IgD-negative memory B cell (primary cell): ENCODE data around the gene SRSF6. TPM values are rescaled to one million over a fixed set of nuclear protein-coding genes. Genes with fewer than 3 reads are reported as not detected.
"Not testable (repeated sequence)": the region's sequence is repeated elsewhere in the genome, so short reads cannot be mapped to it uniquely, and the experiment has no call there.

ENCODE experiments used
- H3K27ac Mint-ChIP-seq, 3 donors: one replicate each; pipeline ENCODE4 v1.8.0; 2020 to 2022; ENCODE audit warnings: mild to moderate bottlenecking in 3 of 3, mixed read lengths in 3 of 3, moderate library complexity in 1 of 3
- H3K27me3 Mint-ChIP-seq: one replicate; pipeline ENCODE4 v1.8.0; 2021; ENCODE audit warnings: mixed read lengths
- H3K36me3 Mint-ChIP-seq: one replicate; pipeline ENCODE4 v1.8.0; 2020; ENCODE audit warnings: mild to moderate bottlenecking, mixed read lengths
- H3K4me1 Mint-ChIP-seq, 3 donors: one replicate each; pipeline ENCODE4 v1.8.0; 2020 to 2022; ENCODE audit warnings: mixed read lengths in 3 of 3, mild to moderate bottlenecking in 1 of 3
- H3K4me3 Mint-ChIP-seq, 4 donors: one replicate each; pipeline ENCODE4 v1.8.0; 2020 to 2022; ENCODE audit warnings: mild to moderate bottlenecking in 4 of 4, mixed read lengths in 4 of 4, moderate library complexity in 3 of 4
- H3K9me3 Mint-ChIP-seq, 3 donors: one replicate each; pipeline ENCODE4 v1.8.0; 2020 to 2021; ENCODE audit warnings: mixed read lengths in 3 of 3, mild to moderate bottlenecking in 1 of 3
- polyA plus RNA-seq: library from polyadenylated mRNA; unstranded; fragments of 300-500 nt; fragmentation: Illumina TruSeq; gene quantifications from one replicate; pipeline ENCODE4 v1.2.3, GENCODE V29; 2021

SRSF6 gene
- polyA plus RNA-seq, 1 donor from 2014 or later = 58.1 TPM

DNA sequence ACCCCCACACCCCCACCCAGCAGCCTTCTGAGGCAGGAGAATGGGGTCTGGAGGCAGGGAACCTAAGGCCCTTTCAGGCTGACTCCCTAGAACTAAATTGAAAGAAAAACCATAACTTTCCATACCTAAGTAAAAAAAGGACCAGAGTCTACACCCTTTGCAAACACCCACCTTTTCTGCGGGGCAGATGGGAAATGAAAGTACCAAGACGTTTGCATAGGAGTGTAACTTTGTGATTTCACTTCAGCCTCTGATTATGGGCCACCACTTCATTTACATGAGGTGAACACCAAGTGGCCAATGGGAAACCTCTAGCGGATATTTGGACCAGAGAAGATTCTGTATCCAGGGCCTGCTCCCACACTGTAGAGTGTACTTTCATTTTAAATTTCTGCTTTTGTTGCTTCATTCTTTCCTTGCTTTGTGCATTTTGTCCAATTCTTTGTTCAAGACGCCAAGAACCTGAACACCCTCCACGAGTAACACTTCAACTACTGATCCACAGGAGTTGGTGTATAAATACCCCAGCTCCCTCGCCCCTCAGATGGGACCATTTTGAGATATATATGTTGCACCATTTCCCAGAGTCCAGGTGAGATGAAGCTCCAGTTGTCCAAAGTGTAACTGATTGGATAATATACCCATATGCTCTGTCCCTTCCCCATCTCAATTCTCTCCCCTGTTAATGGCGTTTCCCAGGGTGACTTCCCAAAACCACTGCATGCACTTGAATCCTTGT lies 18.9 kb upstream of the SRSF6 start:
- Mint-ChIP-seq H3K4me1 (peaks cover 10 to 18% (median 13%) of the 10 kb centered on the region in 3 donors), H3K36me3 (no peaks in the 10 kb centered on the region), H3K27me3 (peaks cover 10% of the 10 kb centered on the region), H3K27ac (no peak overlapping the region), H3K4me3 (peak overlapping the region in 2 of 4 donors; percentile 61 to 70), H3K9me3 (no peaks in the 10 kb centered on the region)

DNA sequence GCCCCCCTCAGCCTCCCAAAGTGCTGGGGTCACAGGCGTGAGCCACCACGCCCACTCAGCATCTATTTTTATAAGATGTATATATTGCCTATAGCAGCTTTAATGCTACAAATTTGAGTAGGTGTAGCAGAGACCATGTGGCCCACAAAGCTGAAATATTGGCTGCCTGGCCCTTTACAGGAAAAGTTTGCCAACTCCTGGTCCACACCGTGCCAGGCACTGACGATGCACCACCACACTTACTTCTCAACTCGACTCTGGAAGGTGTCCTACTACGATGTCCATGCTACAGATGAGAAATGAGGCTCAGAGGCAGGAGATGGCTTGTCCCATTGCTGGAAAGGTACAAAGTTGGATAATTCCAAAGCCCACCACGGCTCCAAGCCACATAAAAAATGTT lies 17.2 kb upstream of the SRSF6 start:
- H3K27me3 Mint-ChIP-seq = peaks cover 16% of the 10 kb centered on the region
- H3K4me3 Mint-ChIP-seq = no peak overlapping the region
- H3K36me3 Mint-ChIP-seq = no peaks in the 10 kb centered on the region
- H3K4me1 Mint-ChIP-seq = peaks cover 7 to 15% (median 13%) of the 10 kb centered on the region in 3 donors
- no peaks in the 10 kb centered on the region for H3K9me3 Mint-ChIP-seq
- no peak overlapping the region for H3K27ac Mint-ChIP-seq

DNA sequence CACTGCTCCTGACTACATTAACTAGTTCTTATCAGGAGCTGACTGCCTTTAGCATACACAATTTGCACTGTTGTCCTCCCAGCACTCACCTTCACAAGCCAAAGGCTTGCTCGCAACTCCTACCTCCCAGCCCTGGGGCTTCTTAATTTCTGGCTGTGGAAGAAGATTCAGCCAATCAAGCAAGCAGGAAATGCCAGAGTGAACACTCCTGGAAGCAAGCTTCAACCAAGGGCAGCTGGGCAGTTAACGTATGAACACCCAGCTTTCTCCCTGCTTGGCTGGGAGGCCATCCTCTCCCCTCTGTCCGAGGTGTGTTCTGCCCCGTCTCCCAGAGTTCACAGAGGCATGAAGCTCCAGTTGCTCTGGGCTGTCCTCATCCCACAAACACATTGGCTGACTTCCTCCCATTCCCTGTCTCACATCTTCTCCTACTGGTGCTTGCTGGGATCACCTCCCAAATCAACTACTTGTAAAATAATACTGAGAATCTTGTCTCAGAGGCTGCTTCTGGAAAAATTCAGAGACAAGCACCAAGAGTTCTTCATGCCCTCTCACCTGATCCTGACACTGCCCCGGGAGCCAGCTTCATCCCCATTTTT lies 15.3 kb upstream of the SRSF6 start:
- no peaks in the 10 kb centered on the region for H3K36me3 Mint-ChIP-seq
- peaks cover 7 to 15% (median 13%) of the 10 kb centered on the region in 3 donors for H3K4me1 Mint-ChIP-seq
- H3K4me3 Mint-ChIP-seq = no peak overlapping the region

DNA sequence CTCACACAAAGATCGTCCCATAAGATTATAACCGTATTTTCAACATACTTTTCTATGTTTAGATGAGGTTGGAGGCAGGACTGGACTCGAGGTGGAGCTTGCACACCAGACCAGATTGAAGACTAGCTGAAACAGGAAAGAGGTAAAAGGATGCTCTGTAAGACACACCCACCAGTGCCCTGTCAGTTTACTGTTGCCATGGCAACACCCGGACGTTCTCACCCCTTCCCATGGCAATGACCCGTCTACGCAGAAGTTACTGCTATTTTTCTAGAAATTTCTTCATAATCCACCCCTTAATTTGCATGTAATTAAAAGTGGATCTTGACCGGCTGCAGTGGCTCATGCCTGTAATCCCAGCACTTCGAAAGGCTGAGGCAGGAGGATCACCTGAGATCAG lies 13.6 kb upstream of the SRSF6 start:
- no peak overlapping the region for H3K27ac Mint-ChIP-seq
- peaks cover 5 to 8% (median 7%) of the 10 kb centered on the region in 3 donors for H3K4me1 Mint-ChIP-seq
- H3K4me3 Mint-ChIP-seq = no peak overlapping the region
- no peaks in the 10 kb centered on the region for H3K36me3 Mint-ChIP-seq
- no peaks in the 10 kb centered on the region for H3K9me3 Mint-ChIP-seq
- H3K27me3 Mint-ChIP-seq = peaks cover 17% of the 10 kb centered on the region

More for the DNA sequence above, 15.3 kb upstream of the SRSF6 start:
- no peak overlapping the region for H3K27ac Mint-ChIP-seq
- peaks cover 14% of the 10 kb centered on the region for H3K27me3 Mint-ChIP-seq
- no peaks in the 10 kb centered on the region for H3K9me3 Mint-ChIP-seq

DNA sequence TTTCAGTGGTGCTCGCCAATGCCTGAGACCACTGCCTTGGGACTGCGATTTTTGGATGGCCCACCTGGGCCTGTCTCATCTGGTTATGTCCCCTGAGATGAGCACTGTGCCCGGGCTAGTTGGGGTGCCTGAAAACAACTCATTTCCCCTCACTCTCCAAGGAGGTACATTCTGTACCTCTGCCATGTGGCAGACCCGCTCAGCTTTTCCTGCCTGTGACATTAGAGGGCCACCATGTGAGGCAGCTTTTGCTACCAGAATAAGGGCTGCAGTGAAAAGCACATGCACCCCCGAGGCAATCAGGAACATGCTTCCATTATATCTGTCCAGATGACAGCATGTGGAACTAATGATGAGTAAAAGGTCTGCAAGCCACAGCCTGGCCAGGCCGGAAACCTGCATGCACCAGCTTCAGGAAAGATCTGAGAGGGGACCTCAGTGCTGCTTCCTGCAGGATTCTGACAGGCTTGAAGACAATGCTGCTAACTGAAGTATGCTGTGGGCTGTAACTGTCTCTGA lies 11.3 kb upstream of the SRSF6 start:
- H3K9me3 Mint-ChIP-seq = no peaks in the 10 kb centered on the region
- H3K27ac Mint-ChIP-seq = no peak overlapping the region
- H3K36me3 Mint-ChIP-seq = no peaks in the 10 kb centered on the region
- peaks cover 26% of the 10 kb centered on the region for H3K27me3 Mint-ChIP-seq
- H3K4me1 Mint-ChIP-seq = peaks cover 0 to 5% (median 3%) of the 10 kb centered on the region in 3 donors
- no peak overlapping the region for H3K4me3 Mint-ChIP-seq

DNA sequence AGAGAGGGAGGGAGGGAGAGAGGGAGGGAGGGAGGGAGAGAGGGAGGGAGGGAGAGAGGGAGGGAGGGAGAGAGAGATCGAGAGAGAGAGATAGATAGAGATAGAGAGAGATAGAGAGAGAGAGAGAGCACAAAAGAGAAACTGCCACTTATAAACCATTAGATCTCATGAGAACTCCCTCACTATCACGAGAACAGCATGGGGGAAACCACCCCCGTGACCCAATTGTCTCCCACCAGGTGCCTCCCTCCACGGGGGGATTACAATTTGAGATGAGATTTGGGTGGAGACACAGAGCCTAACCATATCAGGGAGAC lies 9.3 kb upstream of the SRSF6 start:
- H3K4me3 Mint-ChIP-seq, H3K36me3 Mint-ChIP-seq, H3K4me1 Mint-ChIP-seq, H3K27ac Mint-ChIP-seq, H3K9me3 Mint-ChIP-seq: not testable (repeated sequence)
- H3K27me3 Mint-ChIP-seq = peaks cover 24% of the 10 kb centered on the region

DNA sequence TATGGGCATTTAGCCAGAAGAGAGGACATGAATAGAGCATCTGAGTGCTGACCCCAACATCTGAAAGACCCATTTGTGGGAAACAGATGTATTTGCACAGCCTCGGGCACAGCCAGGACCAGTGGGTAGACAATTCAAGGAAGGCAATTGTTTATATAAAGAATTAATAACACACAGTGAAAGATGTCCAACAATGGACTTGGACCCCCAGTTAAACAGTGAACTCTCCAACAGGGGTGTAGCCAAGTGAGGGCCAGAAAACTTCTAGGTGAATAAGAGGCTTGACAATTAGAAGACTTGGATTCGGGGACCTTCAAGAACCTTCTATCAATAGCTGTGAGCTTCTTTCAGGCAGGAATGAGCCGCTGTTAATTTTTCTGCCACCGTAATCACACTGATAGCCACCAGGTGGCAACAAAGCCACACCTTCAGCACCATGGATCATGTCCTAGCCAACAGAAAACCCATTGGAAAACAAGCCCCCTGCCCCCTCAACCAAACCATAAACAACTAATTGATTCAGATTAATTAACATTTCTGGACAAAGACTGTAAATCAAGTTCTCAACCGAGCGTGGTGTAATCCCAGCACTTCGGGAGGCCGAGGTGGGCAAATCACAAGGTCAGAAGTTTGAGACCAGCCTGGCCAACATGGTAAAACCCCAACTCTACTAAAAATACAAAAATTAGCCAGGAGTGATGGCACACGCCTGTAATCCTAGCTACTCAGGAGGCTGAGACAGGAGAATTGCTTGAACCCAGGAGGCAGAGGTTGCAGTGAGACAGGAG lies 8.8 kb upstream of the SRSF6 start:
- H3K27ac Mint-ChIP-seq = no peak overlapping the region
- peaks cover 19% of the 10 kb centered on the region for H3K27me3 Mint-ChIP-seq
- peaks cover 0 to 5% (median 3%) of the 10 kb centered on the region in 3 donors for H3K4me1 Mint-ChIP-seq
- no peaks in the 10 kb centered on the region for H3K36me3 Mint-ChIP-seq
- no peak overlapping the region for H3K4me3 Mint-ChIP-seq
- peaks cover 0 to 1% (median 0%) of the 10 kb centered on the region in 3 donors for H3K9me3 Mint-ChIP-seq

DNA sequence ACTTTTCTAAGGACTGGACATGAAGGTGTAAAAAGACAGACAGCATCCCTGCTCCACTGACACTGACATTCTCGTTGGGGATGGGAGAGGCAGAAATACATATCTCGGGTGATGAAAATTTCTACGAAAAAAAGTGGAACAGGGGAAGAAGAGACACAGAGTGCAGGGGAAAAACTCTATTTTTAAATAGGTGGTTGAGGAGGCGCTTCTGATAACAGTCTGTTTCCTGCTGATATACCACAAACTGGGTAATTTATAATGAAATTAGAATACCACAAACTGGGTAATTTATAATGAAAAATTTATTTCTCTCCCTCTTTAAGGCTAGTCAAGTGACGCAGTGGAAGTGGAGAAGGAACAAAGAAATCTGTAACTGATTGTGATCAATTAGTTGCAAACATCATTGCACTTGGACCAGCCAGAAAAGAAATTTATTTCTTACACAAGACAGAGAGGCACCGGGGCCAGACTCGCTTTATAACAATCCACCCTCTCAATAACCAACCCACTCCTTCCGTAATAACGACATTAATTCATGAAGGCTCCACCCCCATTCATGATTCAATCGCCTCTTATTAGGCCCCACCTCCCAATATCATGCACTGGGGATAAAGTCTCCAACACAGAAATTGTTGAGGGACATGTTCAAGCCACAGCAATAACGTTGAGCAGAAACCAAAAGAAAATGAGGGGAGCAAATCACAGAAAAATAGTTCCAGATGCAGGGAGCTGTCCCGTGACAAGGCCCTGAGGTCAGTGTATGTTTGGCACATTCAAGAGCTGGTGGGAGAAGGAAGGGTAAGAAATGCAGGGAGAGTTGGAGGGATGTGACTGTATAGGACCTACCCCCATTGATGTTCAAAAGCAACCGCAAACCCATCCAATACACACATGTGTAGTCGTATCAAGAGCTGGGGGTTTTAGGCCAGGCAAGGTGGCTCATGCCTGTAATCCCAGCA lies 6.6 kb upstream of the SRSF6 start:
- Mint-ChIP-seq H3K9me3 (peaks cover 0 to 3% (median 0%) of the 10 kb centered on the region in 3 donors), H3K36me3 (no peaks in the 10 kb centered on the region), H3K27me3 (peaks cover 20% of the 10 kb centered on the region), H3K4me3 (peak overlapping the region in 1 of 4 donors; percentile 79), H3K4me1 (peaks cover 0 to 5% (median 3%) of the 10 kb centered on the region in 3 donors), H3K27ac (peak overlapping the region in 1 of 3 donors; percentile 6)

DNA sequence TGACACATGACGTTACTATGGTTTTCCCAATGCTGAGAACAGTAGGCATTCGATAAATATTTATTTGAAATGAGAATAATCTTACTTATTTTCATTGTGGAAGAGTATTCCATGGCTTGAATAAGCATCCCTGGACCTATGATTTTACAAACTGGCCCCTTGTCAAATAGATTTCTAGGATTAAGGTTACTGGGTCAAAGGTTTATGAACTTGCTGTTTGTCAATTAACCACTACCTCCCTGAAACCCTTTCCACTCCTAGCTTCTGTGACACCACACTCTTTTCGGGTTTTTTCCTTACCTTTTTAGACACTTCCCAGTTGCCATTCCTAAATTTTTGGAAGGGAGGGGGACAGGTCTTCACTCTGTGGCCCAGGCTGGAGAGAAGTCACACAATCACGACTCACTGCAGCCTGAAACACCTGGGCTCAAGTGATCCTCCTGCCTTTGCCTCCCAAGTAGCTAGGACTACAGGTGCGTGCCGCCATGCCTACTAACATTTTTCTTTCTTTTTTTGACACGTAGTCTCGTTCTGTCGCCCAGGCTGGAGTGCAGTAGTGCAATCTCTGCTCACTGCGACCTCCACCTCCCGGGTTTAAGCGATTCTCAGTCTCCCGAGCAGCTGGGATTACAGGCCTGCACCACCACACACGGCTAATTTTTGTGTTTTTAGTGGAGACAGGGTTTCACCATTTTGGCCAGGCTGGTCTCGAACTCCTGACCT lies 5.1 kb upstream of the SRSF6 start:
- peaks cover 20% of the 10 kb centered on the region for H3K27me3 Mint-ChIP-seq
- H3K4me3 Mint-ChIP-seq = no peak overlapping the region
- H3K9me3 Mint-ChIP-seq = peaks cover 0 to 3% (median 0%) of the 10 kb centered on the region in 3 donors
- H3K36me3 Mint-ChIP-seq = no peaks in the 10 kb centered on the region
- no peak overlapping the region for H3K27ac Mint-ChIP-seq
- peaks cover 5 to 8% (median 8%) of the 10 kb centered on the region in 3 donors for H3K4me1 Mint-ChIP-seq

DNA sequence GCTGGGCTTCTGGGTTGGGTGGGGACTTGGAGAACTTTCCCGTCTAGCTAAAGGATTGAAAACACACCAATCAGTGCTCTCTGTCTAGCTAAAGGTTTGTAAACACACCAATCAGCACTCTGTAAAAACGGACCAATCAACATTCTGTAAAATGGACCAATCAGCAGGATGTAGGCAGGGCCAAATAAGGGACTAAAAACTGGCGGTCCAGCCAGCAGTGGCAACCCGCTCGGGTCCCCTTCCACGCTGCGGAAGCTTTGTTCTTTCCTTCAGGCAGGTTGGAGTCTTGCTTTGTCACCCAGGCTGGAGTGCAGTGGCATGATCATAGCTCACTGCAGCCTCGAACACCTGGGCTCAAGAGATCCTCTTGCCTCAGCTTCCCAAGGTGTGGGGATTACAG lies 1.4 kb upstream of the SRSF6 start:
- peaks cover 11 to 17% (median 11%) of the 10 kb centered on the region in 3 donors for H3K4me1 Mint-ChIP-seq

DNA sequence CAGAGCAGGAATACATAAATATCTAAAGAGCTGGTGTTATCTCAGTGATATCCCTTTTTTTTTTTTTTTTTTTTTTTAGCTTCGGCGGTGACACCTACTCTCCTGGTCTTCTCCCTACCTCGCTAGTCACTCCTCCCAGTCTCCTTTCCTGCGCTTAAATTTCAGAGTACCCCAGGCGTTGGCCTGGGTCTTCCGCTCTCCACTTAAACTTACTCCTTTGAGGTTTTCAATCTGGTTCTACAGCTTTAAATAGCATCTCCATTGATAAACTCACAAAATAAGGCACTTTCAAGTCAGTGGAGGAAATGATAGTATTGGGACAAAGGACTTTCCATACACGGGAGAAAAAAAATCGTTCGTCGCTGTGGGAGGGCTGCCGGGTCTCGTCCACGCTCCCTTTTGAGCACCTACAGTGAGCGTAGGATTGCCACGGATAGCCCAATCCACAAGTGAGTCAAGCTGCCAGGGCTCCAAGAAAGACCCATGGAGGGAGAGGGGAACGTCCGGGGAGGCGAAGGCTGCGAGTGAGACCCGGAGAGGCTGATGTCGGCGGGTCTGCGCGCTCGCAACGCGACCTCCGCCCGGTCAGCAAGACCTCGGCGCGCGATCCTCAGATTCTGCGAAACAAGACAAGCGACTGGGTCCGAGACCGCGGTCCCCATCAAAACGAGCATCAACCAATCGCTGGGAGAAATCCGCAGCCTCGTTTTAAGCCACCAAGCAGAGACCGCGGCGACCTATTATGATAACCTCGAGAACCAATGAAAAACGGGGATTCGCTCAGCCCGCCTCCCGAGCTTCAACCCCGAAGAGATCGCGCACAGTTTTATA lies 672 bp upstream of the SRSF6 start:
- H3K9me3 Mint-ChIP-seq = peaks cover 0 to 3% (median 0%) of the 10 kb centered on the region in 3 donors
- peaks cover 11 to 20% (median 11%) of the 10 kb centered on the region in 3 donors for H3K4me1 Mint-ChIP-seq
- peak overlapping the region; percentile 91 to 98 (median 96) for H3K4me3 Mint-ChIP-seq
- peaks cover 6% of the 10 kb centered on the region for H3K27me3 Mint-ChIP-seq
- H3K27ac Mint-ChIP-seq = peak overlapping the region; percentile 91 to 99 (median 96)
- peaks cover 9% of the 10 kb centered on the region for H3K36me3 Mint-ChIP-seq

More for the DNA sequence above, 1.4 kb upstream of the SRSF6 start:
- peak overlapping the region in 1 of 3 donors; percentile 99 for H3K27ac Mint-ChIP-seq
- not testable (repeated sequence) for H3K27me3 Mint-ChIP-seq, H3K9me3 Mint-ChIP-seq, H3K36me3 Mint-ChIP-seq
- peak overlapping the region; percentile 91 to 98 (median 96) for H3K4me3 Mint-ChIP-seq

DNA sequence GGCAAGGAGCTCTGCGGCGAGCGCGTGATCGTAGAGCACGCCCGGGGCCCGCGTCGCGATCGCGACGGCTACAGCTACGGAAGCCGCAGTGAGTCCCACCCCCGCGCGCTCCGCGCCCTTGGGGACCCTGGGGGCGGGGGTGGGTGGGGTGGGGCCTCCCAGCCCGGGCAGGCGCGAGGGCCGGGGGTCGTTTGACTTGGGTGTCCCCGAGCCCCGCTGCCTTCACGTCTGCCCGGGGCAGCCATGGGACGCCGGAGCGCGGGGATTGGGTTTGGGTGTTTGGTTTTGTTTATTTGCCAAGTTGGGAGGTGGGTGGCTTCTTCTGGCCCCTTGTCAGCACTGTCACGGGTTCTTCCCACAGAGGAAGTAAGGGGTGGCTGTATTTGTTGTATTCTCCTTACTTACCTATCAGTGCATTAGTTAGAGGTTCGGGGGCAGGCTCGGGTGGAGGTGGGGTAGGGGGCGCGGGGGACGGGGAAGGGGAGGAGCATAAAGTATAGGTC lies 777 bp downstream of the SRSF6 start:
- Mint-ChIP-seq H3K36me3 (peaks cover 9% of the 10 kb centered on the region), H3K4me1 (peaks cover 11 to 25% (median 17%) of the 10 kb centered on the region in 3 donors), H3K27me3 (peaks cover 6% of the 10 kb centered on the region), H3K27ac (peak overlapping the region; percentile 91 to 99 (median 96)), H3K9me3 (peaks cover 0 to 2% (median 0%) of the 10 kb centered on the region in 3 donors), H3K4me3 (peak overlapping the region; percentile 91 to 98 (median 96))
